ENCODE results near the gene TNIP2. TPM values are rescaled to one million over a fixed set of nuclear protein-coding genes. Genes with fewer than 3 reads are reported as not detected.

The TNIP2 gene
- total and polyA plus RNA-seq, 2 of the 13 experiments (the other 11 are each of a cell fraction or from before 2014, with no cell fraction given), result 25.6 to 38.0 TPM

- peak; percentile 66 for TF ChIP-seq XRCC5 (optimal IDR thresholded peaks at IDR 0.05; ENCODE audit: low read length)
- no peak for TF ChIP-seq ATAD3A (CRISPR knock-in tag; IDR thresholded peaks at IDR 0.05)
- no peak for TF ChIP-seq ZNF644 (CRISPR knock-in tag; IDR thresholded peaks at IDR 0.05; ENCODE audit: low read depth)
- no peak for TF ChIP-seq ONECUT2 (CRISPR knock-in tag; IDR thresholded peaks at IDR 0.05)
- no peak for TF ChIP-seq SRSF1 (optimal IDR thresholded peaks at IDR 0.05; ENCODE audit: low read depth, low read length)
- TF ChIP-seq ZHX2 (IDR thresholded peaks at IDR 0.05; ENCODE audit: low read depth), result no peak
- TF ChIP-seq ZHX2 (CRISPR knock-in tag; IDR thresholded peaks at IDR 0.05; ENCODE audit: borderline replicate concordance), result no peak
- TF ChIP-seq, protein P1, sequence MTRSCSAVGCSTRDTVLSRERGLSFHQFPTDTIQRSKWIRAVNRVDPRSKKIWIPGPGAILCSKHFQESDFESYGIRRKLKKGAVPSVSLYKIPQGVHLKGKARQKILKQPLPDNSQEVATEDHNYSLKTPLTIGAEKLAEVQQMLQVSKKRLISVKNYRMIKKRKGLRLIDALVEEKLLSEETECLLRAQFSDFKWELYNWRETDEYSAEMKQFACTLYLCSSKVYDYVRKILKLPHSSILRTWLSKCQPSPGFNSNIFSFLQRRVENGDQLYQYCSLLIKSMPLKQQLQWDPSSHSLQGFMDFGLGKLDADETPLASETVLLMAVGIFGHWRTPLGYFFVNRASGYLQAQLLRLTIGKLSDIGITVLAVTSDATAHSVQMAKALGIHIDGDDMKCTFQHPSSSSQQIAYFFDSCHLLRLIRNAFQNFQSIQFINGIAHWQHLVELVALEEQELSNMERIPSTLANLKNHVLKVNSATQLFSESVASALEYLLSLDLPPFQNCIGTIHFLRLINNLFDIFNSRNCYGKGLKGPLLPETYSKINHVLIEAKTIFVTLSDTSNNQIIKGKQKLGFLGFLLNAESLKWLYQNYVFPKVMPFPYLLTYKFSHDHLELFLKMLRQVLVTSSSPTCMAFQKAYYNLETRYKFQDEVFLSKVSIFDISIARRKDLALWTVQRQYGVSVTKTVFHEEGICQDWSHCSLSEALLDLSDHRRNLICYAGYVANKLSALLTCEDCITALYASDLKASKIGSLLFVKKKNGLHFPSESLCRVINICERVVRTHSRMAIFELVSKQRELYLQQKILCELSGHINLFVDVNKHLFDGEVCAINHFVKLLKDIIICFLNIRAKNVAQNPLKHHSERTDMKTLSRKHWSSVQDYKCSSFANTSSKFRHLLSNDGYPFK (CRISPR knock-in tag; IDR thresholded peaks at IDR 0.05; ENCODE audit: borderline replicate concordance), result 0 out of 2 replicates have a peak, but pooled peaks have one; percentile 5
- 0 out of 2 replicates have a peak, but pooled peaks have one; percentile 60 for TF ChIP-seq MYPOP (CRISPR knock-in tag; IDR thresholded peaks at IDR 0.05)
- TF ChIP-seq ZFP62 (CRISPR knock-in tag; IDR thresholded peaks at IDR 0.05), result no peak
- TF ChIP-seq, protein P2, sequence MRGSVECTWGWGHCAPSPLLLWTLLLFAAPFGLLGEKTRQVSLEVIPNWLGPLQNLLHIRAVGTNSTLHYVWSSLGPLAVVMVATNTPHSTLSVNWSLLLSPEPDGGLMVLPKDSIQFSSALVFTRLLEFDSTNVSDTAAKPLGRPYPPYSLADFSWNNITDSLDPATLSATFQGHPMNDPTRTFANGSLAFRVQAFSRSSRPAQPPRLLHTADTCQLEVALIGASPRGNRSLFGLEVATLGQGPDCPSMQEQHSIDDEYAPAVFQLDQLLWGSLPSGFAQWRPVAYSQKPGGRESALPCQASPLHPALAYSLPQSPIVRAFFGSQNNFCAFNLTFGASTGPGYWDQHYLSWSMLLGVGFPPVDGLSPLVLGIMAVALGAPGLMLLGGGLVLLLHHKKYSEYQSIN (CRISPR knock-in tag; IDR thresholded peaks at IDR 0.05; ENCODE audit: borderline replicate concordance), result no peak
- TF ChIP-seq ZNF709 (CRISPR knock-in tag; IDR thresholded peaks at IDR 0.05), result no peak
These were observed 22.9 kb downstream of the TNIP2 start (continued) for GRCh38 chr4:2733001-2733843.
